Activated T-cell treated with anti-CD3 and anti-CD28 coated beads, Interleukin-2, amount 50 U/mL, for 1 hour (primary cell): ENCODE measurements around the gene PAQR4.

Source experiments
- DNase-seq: peaks from one replicate; pipeline ENCODE4 v3.0.0-alpha.2; 2020

PAQR4 gene

GRCh38 chr16:2966043-2966807 is 2.9 kb upstream of the PAQR4 start:
- DNase-seq, result no peak

GRCh38 chr16:2966808-2967191 is 2.3 kb upstream of the PAQR4 start:
- no peak for DNase-seq

- no peak for DNase-seq
Measured at GRCh38 chr16:2967211-2967631, 1.9 kb upstream of the PAQR4 start.

GRCh38 chr16:2967721-2968161 is 1.4 kb upstream of the PAQR4 start:
- DNase-seq, result no peak

- DNase-seq, result no peak
Measured at GRCh38 chr16:2968368-2968737, 795 bp upstream of the PAQR4 start.

GRCh38 chr16:2969545-2970521 is 685 bp downstream of the PAQR4 start:
- peak; percentile 73 for DNase-seq

- no peak for DNase-seq
Measured at GRCh38 chr16:2970563-2970962, 1.4 kb downstream of the PAQR4 start.

GRCh38 chr16:2971134-2971984 is 2.2 kb downstream of the PAQR4 start:
- DNase-seq, result no peak

GRCh38 chr16:2971985-2972784 is 3.0 kb downstream of the PAQR4 start:
- DNase-seq, result no peak

GRCh38 chr16:2973093-2973492 is 3.9 kb downstream of the PAQR4 start:
- no peak for DNase-seq

- no peak for DNase-seq
Measured at GRCh38 chr16:2973605-2974318, 4.6 kb downstream of the PAQR4 start.

- DNase-seq, result no peak
Measured at GRCh38 chr16:2974319-2975056, 5.3 kb downstream of the PAQR4 start.

GRCh38 chr16:2975161-2975795 is 6.1 kb downstream of the PAQR4 start:
- no peak for DNase-seq

GRCh38 chr16:2976201-2976600 is 7.1 kb downstream of the PAQR4 start:
- no peak for DNase-seq

- no peak for DNase-seq
Measured at GRCh38 chr16:2976673-2977072, 7.5 kb downstream of the PAQR4 start.

- no peak for DNase-seq
Measured at GRCh38 chr16:2977440-2977839, 8.3 kb downstream of the PAQR4 start.

- DNase-seq, result no peak
Measured at GRCh38 chr16:2979669-2980226, 10.6 kb downstream of the PAQR4 start.

- DNase-seq, result peak; percentile 97
Measured at GRCh38 chr16:2980227-2981176, 11.4 kb downstream of the PAQR4 start, which contains the start of gene PKMYT1. PKMYT1 (minus strand) TSS chr16:2980446; CDS start chr16:2979657, 789 bp downstream.
